Colonic mucosa (tissue), 4 donors: ENCODE measurements around the gene RBM8A. TPM values are rescaled to one million over a fixed set of nuclear protein-coding genes. Genes with fewer than 3 reads are reported as not detected.

Experiments used
- DNase-seq: peaks from one replicate; pipeline ENCODE4 v3.0.0-alpha.2; 2020
- H3K27ac ChIP-seq: fragments of 200-600 bp; one replicate; pipeline ENCODE4 v1.8.0; 2021
- H3K27me3 ChIP-seq: fragments of 200-600 bp; one replicate; pipeline ENCODE4 v1.8.0; 2021
- H3K36me3 ChIP-seq: fragments of 200-600 bp; one replicate; pipeline ENCODE4 v1.8.0; 2021
- H3K4me1 ChIP-seq: fragments of 200-600 bp; one replicate; pipeline ENCODE4 v1.8.0; 2021; ENCODE audit warnings: mild to moderate bottlenecking
- H3K4me3 ChIP-seq: fragments of 200-600 bp; one replicate; pipeline ENCODE4 v1.8.0; 2021
- H3K9ac ChIP-seq, 2 donors: one replicate each; pipeline ENCODE4 v1.7.0; 2013; ENCODE audit warnings: control low read depth in 2 of 2, low read depth in 2 of 2, low read length in 2 of 2
- H3K9me3 ChIP-seq: fragments of 200-600 bp; one replicate; pipeline ENCODE4 v1.8.0; 2021
- CTCF ChIP-seq: fragments of 200-600 bp; IDR thresholded peaks from one replicate; pipeline ENCODE4 v1.8.0; 2022; ENCODE audit warnings: antibody characterized with exemption, mild to moderate bottlenecking
- intact Hi-C: fragments of 100-400 bp; cut with DNase I; formaldehyde crosslinking; loops from one replicate; pipeline ENCODE4 v1.14.1; 2022
- total RNA-seq, 2 donors: library from RNA; stranded (reverse); fragmentation: NEBNext Ultra II Directional in 1 of 2; extraction: Animal tissue kit (Norgen Biotek cat#: 25700) in 1 of 2; gene quantifications; one replicate each; pipeline ENCODE4 v1.2.1, GENCODE V29; 2021
- donor health status: healthy.
- donor health status: DM: no; HTN: no; CAD: no.
- donor health status: DM: no; HTN: no; CAD: no.

RBM8A gene
- total RNA-seq, 2 donors from 2014 or later, result 108 to 148 TPM

DNA sequence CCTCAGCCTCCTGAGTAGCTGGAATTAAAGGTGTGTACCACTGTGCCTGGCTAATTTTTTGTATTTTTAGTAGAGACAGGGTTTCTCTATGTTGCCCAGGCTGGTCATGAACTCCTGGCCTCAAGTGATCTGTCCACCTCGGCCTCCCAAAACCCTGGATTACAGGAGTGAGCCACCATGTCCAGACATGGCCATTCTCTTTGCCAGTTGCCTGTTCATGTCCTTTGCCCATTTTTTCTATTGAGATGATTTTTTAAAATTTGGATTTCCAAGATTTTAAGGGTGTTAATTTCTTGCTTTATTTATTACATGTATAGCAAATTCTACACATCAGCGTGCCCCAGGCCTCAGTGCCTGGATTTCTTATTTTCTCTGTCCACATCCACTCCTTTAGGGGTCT, 40.0 kb upstream of the RBM8A start:
- Histone ChIP-seq H3K4me1 (no peaks in the 10 kb centered on the region), H3K36me3 (no peaks in the 10 kb centered on the region), H3K4me3 (no peak overlapping the region), H3K9me3 (no peaks in the 10 kb centered on the region), H3K27me3 (no peaks in the 10 kb centered on the region), H3K27ac (no peak overlapping the region), H3K9ac (no peak overlapping the region)
- intact Hi-C loops, result no loop called here
- TF ChIP-seq CTCF, result no peak
- DNase-seq, result no peak

- no peak for DNase-seq
- H3K4me3 ChIP-seq, result peak overlapping the region; percentile 48
- H3K36me3 ChIP-seq, result no peaks in the 10 kb centered on the region
- peaks cover 6% of the 10 kb centered on the region for H3K4me1 ChIP-seq
- H3K27ac ChIP-seq, result peak overlapping the region; percentile 64
- peaks cover 18% of the 10 kb centered on the region for H3K27me3 ChIP-seq
- no peaks in the 10 kb centered on the region for H3K9me3 ChIP-seq
- no peak for TF ChIP-seq CTCF
- H3K9ac ChIP-seq, result peak overlapping the region; percentile 57 to 86
- intact Hi-C loops, result no loop called here
Observed at GRCh38 chr1:145965119-145965744, 37.9 kb upstream of the RBM8A start.

DNA sequence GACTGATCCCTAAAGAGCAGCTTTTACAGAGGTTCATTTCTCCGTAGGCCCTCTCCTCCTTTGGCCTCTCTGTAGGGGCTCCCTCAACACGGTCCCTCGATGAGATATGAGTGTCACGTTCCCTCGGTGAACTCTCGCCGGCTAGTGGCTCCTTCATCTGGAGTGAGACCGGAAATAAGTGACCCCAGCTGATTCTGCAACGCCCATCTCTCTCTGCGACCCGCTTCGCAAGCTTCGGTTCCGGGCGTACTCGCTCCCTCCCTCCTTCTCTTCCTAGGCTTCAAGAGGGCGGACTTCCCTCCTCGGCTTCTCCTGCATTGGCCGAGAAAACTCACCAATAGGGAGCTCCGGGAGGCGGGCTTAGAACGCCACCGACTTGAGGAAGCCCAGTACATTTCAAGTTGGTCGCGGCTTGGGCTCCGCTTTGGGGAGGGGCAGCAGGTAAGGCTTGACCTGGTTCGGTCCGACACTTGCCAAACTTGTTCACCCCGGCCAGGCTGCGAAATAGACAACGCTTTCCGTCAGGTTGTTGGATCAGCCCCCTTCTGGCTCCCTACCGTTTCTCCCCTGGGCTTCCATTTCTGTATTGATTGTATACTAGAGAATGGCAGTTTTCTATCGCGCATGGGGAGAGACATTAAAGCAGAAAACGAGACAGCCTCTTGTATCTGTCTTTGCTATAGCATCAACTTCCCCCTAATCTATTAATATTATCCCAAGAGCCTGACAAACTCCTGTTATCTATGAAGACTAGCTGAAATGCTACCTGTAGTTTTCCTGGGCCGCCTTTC, 37.2 kb upstream of the RBM8A start, which contains the start of the genes ANKRD34A and POLR3GL:
ANKRD34A (minus strand) TSS at position 248 of the 791 bp plus-strand sequence. CDS start 2,816 bp downstream, outside the sequence.
POLR3GL (plus strand) TSS at position 363 of the 791 bp plus-strand sequence. CDS start 10,176 bp downstream, outside the sequence.
- H3K9me3 ChIP-seq, result no peaks in the 10 kb centered on the region
- peak within 1 kb of the TSS; percentile 48 for H3K4me3 ChIP-seq
- H3K27me3 ChIP-seq, result peaks cover 25% of the 10 kb centered on the region
- H3K9ac ChIP-seq, result peak within 1 kb of the TSS; percentile 57 to 86
- TF ChIP-seq CTCF, result no peak
- intact Hi-C loops, result no loop called here
- H3K4me1 ChIP-seq, result peaks cover 6% of the 10 kb centered on the region
- DNase-seq, result peak; percentile 98
- no peaks in the 10 kb centered on the region for H3K36me3 ChIP-seq
- peak within 1 kb of the TSS; percentile 64 for H3K27ac ChIP-seq

DNA sequence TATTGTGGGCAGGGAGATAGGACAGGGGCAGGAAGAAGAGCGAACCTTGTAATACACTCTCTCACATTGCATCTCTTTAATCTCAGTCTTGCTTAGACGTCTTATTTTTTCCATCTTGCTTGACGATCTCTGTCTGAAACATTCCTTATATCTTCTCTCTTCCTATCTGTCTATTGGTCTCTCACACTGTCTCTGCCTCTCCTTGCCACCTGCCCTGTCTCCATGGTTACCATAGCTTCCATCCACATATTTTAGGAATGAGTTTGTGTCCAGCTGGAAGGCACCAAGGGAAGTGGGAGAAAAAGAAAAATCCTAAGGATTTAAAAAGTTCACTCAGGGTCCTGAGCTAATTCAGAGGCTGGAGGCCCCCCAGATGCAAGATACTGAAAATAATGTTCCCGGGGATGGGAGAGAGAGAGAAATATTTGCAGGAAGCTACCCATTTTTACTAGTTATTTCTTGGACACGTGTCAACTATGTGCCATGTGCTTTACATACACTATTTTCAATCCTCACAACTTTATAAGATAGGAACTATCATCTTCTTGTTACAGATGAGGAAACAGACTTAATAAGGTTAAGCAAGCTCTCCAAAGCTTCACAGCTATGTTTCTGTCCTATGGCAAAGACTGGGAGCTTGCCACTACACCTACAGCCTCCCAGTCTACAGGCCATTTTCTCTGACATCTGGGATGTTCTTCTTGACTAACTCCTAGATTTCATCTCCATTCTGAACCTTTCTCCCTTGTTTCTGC, 36.2 kb upstream of the RBM8A start:
- Histone ChIP-seq H3K9me3 (no peaks in the 10 kb centered on the region), H3K9ac (peak overlapping the region; percentile 53 to 86), H3K4me3 (peak overlapping the region; percentile 48), H3K27me3 (peaks cover 25% of the 10 kb centered on the region), H3K4me1 (peaks cover 6% of the 10 kb centered on the region), H3K36me3 (no peaks in the 10 kb centered on the region), H3K27ac (peak overlapping the region; percentile 64)
- intact Hi-C loops, result no loop called here
- TF ChIP-seq CTCF, result no peak
- DNase-seq, result no peak
